ENCODE measurements around the gene ARHGAP6. TPM values are rescaled to one million over a fixed set of nuclear protein-coding genes. Genes with fewer than 3 reads are reported as not detected.
A peak's percentile ranks its signal among the peaks of the same experiment; 100 is the strongest.
"Not testable (repeated sequence)": the region's sequence is repeated elsewhere in the genome, so short reads cannot be mapped to it uniquely, and the experiment has no call there.

The ARHGAP6 gene
- polyA plus RNA-seq, 3 donors from 2014 or later = 0.11 TPM; not detected in 2

GRCh38 chrX:11546917-11547316, 118.8 kb downstream of the ARHGAP6 start:
- H3K27me3 Mint-ChIP-seq (ENCODE audit: low read depth in 3 of 3) = peaks cover 0 to 10% (median 2%) of the 10 kb centered on the region in 3 donors
- H3K27ac Mint-ChIP-seq = no peak overlapping the region
- DNase-seq = no peak
- H3K9me3 Mint-ChIP-seq = peaks cover 0 to 9% (median 0%) of the 10 kb centered on the region in 6 donors
- no peaks in the 10 kb centered on the region for H3K4me1 Mint-ChIP-seq
- no peaks in the 10 kb centered on the region for H3K36me3 Mint-ChIP-seq
- H3K4me3 Mint-ChIP-seq = no peak overlapping the region

GRCh38 chrX:11543249-11543648, 122.5 kb downstream of the ARHGAP6 start:
- Mint-ChIP-seq H3K4me1 (no peaks in the 10 kb centered on the region), H3K9me3 (no peaks in the 10 kb centered on the region), H3K36me3 (no peaks in the 10 kb centered on the region), H3K27me3 (ENCODE audit: low read depth in 3 of 3) (peaks cover 0 to 19% (median 2%) of the 10 kb centered on the region in 3 donors), H3K4me3 (no peak overlapping the region), H3K27ac (no peak overlapping the region)
- no peak for DNase-seq

GRCh38 chrX:11541510-11541909, 124.2 kb downstream of the ARHGAP6 start:
- H3K36me3 Mint-ChIP-seq = no peaks in the 10 kb centered on the region
- no peak overlapping the region for H3K4me3 Mint-ChIP-seq
- no peaks in the 10 kb centered on the region for H3K4me1 Mint-ChIP-seq
- no peak for DNase-seq
- H3K27ac Mint-ChIP-seq = no peak overlapping the region
- peaks cover 0 to 17% (median 2%) of the 10 kb centered on the region in 3 donors for H3K27me3 Mint-ChIP-seq (ENCODE audit: low read depth in 3 of 3)
- no peaks in the 10 kb centered on the region for H3K9me3 Mint-ChIP-seq

- no peaks in the 10 kb centered on the region for H3K4me1 Mint-ChIP-seq
Measured at GRCh38 chrX:11540532-11541377, 125.0 kb downstream of the ARHGAP6 start.

GRCh38 chrX:11537141-11537540, 128.6 kb downstream of the ARHGAP6 start:
- Mint-ChIP-seq H3K4me1 (no peaks in the 10 kb centered on the region), H3K27me3 (ENCODE audit: low read depth in 3 of 3) (peaks cover 0 to 11% (median 2%) of the 10 kb centered on the region in 3 donors), H3K4me3 (no peak overlapping the region), H3K27ac (no peak overlapping the region), H3K36me3 (no peaks in the 10 kb centered on the region), H3K9me3 (no peaks in the 10 kb centered on the region)
- DNase-seq = no peak

More at GRCh38 chrX:11540532-11541377, 125.0 kb downstream of the ARHGAP6 start:
- DNase-seq = no peak
- Mint-ChIP-seq H3K27ac (no peak overlapping the region), H3K36me3 (no peaks in the 10 kb centered on the region), H3K27me3 (ENCODE audit: low read depth in 3 of 3) (peaks cover 0 to 17% (median 2%) of the 10 kb centered on the region in 3 donors), H3K4me3 (no peak overlapping the region), H3K9me3 (no peaks in the 10 kb centered on the region)

- Mint-ChIP-seq H3K27ac (no peak overlapping the region), H3K4me3 (no peak overlapping the region), H3K4me1 (no peaks in the 10 kb centered on the region), H3K36me3 (no peaks in the 10 kb centered on the region), H3K9me3 (no peaks in the 10 kb centered on the region), H3K27me3 (ENCODE audit: low read depth in 3 of 3) (peaks cover 0 to 7% (median 2%) of the 10 kb centered on the region in 3 donors)
- no peak for DNase-seq
Measured at GRCh38 chrX:11535156-11535919, 130.4 kb downstream of the ARHGAP6 start.

GRCh38 chrX:11533199-11533651, 132.5 kb downstream of the ARHGAP6 start:
- DNase-seq = peak; percentile 42 to 66 (median 52)
- no peak overlapping the region for H3K27ac Mint-ChIP-seq
- H3K4me1 Mint-ChIP-seq = no peaks in the 10 kb centered on the region
- peaks cover 0 to 7% (median 0%) of the 10 kb centered on the region in 3 donors for H3K27me3 Mint-ChIP-seq (ENCODE audit: low read depth in 3 of 3)
- no peaks in the 10 kb centered on the region for H3K36me3 Mint-ChIP-seq
- no peaks in the 10 kb centered on the region for H3K9me3 Mint-ChIP-seq
- H3K4me3 Mint-ChIP-seq = no peak overlapping the region

- Mint-ChIP-seq H3K4me3 (no peak overlapping the region), H3K9me3 (no peaks in the 10 kb centered on the region), H3K4me1 (no peaks in the 10 kb centered on the region), H3K27ac (no peak overlapping the region), H3K36me3 (no peaks in the 10 kb centered on the region), H3K27me3 (ENCODE audit: low read depth in 3 of 3) (peaks cover 0 to 7% (median 0%) of the 10 kb centered on the region in 3 donors)
- no peak for DNase-seq
Measured at GRCh38 chrX:11532291-11533078, 133.2 kb downstream of the ARHGAP6 start.

GRCh38 chrX:11531226-11531625, 134.5 kb downstream of the ARHGAP6 start:
- Mint-ChIP-seq H3K27ac (no peak overlapping the region), H3K4me1 (no peaks in the 10 kb centered on the region), H3K27me3 (ENCODE audit: low read depth in 3 of 3) (peaks cover 0 to 7% (median 0%) of the 10 kb centered on the region in 3 donors), H3K36me3 (no peaks in the 10 kb centered on the region), H3K4me3 (no peak overlapping the region), H3K9me3 (no peaks in the 10 kb centered on the region)
- DNase-seq = no peak

GRCh38 chrX:11530621-11531020, 135.1 kb downstream of the ARHGAP6 start:
- Mint-ChIP-seq H3K27ac (no peak overlapping the region), H3K4me1 (no peaks in the 10 kb centered on the region), H3K27me3 (ENCODE audit: low read depth in 3 of 3) (peaks cover 0 to 13% (median 0%) of the 10 kb centered on the region in 3 donors), H3K36me3 (no peaks in the 10 kb centered on the region), H3K9me3 (no peaks in the 10 kb centered on the region), H3K4me3 (no peak overlapping the region)
- no peak for DNase-seq

GRCh38 chrX:11528623-11529022, 137.1 kb downstream of the ARHGAP6 start:
- no peak overlapping the region for H3K27ac Mint-ChIP-seq
- no peaks in the 10 kb centered on the region for H3K4me1 Mint-ChIP-seq
- H3K4me3 Mint-ChIP-seq = no peak overlapping the region
- H3K27me3 Mint-ChIP-seq (ENCODE audit: low read depth in 3 of 3) = peaks cover 0 to 13% (median 0%) of the 10 kb centered on the region in 3 donors
- no peaks in the 10 kb centered on the region for H3K36me3 Mint-ChIP-seq
- H3K9me3 Mint-ChIP-seq = no peaks in the 10 kb centered on the region
- DNase-seq = no peak

GRCh38 chrX:11525685-11526084, 140.0 kb downstream of the ARHGAP6 start:
- Mint-ChIP-seq H3K4me1 (no peaks in the 10 kb centered on the region), H3K27ac (no peak overlapping the region), H3K9me3 (peaks cover 0 to 2% (median 0%) of the 10 kb centered on the region in 6 donors), H3K4me3 (no peak overlapping the region), H3K27me3 (ENCODE audit: low read depth in 3 of 3) (peaks cover 0 to 11% (median 0%) of the 10 kb centered on the region in 3 donors), H3K36me3 (no peaks in the 10 kb centered on the region)
- no peak for DNase-seq

GRCh38 chrX:11519234-11519633, 146.5 kb downstream of the ARHGAP6 start:
- not testable (repeated sequence) for H3K4me3 Mint-ChIP-seq; DNase-seq; H3K36me3 Mint-ChIP-seq; H3K9me3 Mint-ChIP-seq; H3K27ac Mint-ChIP-seq; H3K4me1 Mint-ChIP-seq; H3K27me3 Mint-ChIP-seq (ENCODE audit: low read depth in 3 of 3)

All from immature natural killer cell (primary cell).